Activated T-cell treated with anti-CD3 and anti-CD28 coated beads, Interleukin-2, amount 50 U/mL, for 72 hours (primary cell): ENCODE results near the gene RABL2B. TPM values are rescaled to one million over a fixed set of nuclear protein-coding genes. Genes with fewer than 3 reads are reported as not detected.
"Not testable (repeated sequence)": the region's sequence is repeated elsewhere in the genome, so short reads cannot be mapped to it uniquely, and the experiment has no call there.

ENCODE experiments used
- ATAC-seq, 2 donors: fragments of 150-1000 bp; cut with Tn5 transposase; replicated peaks in 1 of 2; 2 replicates each; pipeline ENCODE4 v1.10.0; 2021; ENCODE audit warnings: moderate library complexity in 2 of 2, mild to moderate bottlenecking in 1 of 2
- DNase-seq, 2 donors: peaks; one replicate each; pipeline ENCODE4 v3.0.0; 2021 to 2022; ENCODE audit warnings: mixed read lengths in 1 of 2
- H3K27ac Mint-ChIP-seq: one replicate; pipeline ENCODE4 v1.8.0; 2022; ENCODE audit warnings: mild to moderate bottlenecking, moderate library complexity, mixed read lengths
- H3K27me3 Mint-ChIP-seq: one replicate; pipeline ENCODE4 v1.8.0; 2022; ENCODE audit warnings: low read depth, mixed read lengths
- H3K36me3 Mint-ChIP-seq, 2 donors: one replicate each; pipeline ENCODE4 v1.8.0; 2022; ENCODE audit warnings: mixed read lengths in 2 of 2, mild to moderate bottlenecking in 1 of 2; ENCODE audit not compliant: insufficient read depth in 2 of 2
- H3K4me1 Mint-ChIP-seq: one replicate; pipeline ENCODE4 v1.8.0; 2022; ENCODE audit warnings: low read depth, mixed read lengths
- H3K4me3 Mint-ChIP-seq, 2 donors: one replicate each; pipeline ENCODE4 v1.8.0; 2022; ENCODE audit warnings: mild to moderate bottlenecking in 2 of 2, mixed read lengths in 2 of 2, moderate library complexity in 2 of 2
- H3K9me3 Mint-ChIP-seq, 2 donors: one replicate each; pipeline ENCODE4 v1.8.0; 2022; ENCODE audit warnings: mixed read lengths in 2 of 2
- total RNA-seq, 2 donors: library from RNA; stranded (reverse); gene quantifications; one replicate each; pipeline ENCODE4 v1.2.3, GENCODE V29; 2022

Gene RABL2B
- total RNA-seq, 2 donors from 2014 or later = 26.6 to 29.4 TPM

DNA sequence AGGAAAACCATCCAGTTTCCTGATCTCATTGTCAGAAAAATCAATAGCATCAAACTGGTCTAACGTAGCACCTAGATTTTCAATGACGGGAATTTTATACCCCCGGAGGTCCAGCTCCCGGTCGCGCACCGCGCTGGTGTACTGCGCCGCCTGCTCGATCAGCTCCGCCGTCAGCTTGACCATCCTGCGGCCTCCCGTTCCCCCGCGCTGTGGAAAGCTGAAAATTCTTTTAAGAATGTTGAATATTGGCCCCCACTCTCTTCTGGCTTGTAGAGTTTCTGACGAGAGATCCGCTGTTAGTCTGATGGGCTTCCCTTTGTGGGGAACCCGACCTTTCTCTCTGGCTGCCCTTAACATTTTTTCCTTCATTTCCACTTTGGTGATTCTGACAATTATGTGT lies 28.2 kb downstream of the RABL2B start:
- H3K4me1 Mint-ChIP-seq = peaks cover 19% of the 10 kb centered on the region
- not testable (repeated sequence) for H3K9me3 Mint-ChIP-seq, ATAC-seq, H3K36me3 Mint-ChIP-seq, H3K27ac Mint-ChIP-seq, H3K27me3 Mint-ChIP-seq, DNase-seq
- H3K4me3 Mint-ChIP-seq = peak overlapping the region in 1 of 2 donors; percentile 20

DNA sequence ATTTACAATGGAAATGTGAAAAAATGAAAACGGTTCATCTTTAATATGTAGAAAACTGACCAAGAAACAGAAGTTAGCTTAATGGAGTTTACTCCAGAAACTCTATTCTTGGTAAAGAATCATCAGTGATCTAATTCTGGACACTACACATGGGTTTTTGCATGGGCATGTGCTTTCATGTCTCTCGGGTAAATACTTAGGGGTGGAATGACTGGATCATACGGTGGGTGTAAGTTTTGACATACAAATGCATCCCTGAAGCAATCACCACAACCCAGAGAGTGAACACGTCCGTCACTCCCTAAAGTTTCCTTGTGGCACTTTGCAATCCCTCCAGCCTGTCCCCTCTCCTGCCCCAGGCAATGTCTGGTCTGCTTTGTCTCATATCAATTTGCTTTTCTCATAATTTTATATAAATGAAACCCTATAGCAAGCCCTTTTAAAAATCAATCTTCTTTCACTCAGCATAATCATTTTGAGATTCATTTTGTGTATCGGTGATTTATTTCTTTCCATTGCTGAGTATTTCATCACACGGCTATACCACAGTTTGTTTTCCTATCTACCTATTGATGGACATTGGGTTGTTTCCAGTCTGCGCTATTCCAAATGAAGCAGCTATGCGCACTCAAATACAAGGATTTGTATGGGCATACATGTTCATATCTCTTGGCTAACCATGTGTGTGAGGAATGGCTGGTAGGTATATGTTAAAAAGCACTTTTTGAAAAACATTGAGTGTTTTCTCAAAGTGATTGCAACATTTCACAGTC lies 33.9 kb downstream of the RABL2B start:
- H3K36me3 Mint-ChIP-seq, DNase-seq, H3K27ac Mint-ChIP-seq, H3K4me3 Mint-ChIP-seq, H3K27me3 Mint-ChIP-seq, H3K9me3 Mint-ChIP-seq, ATAC-seq, H3K4me1 Mint-ChIP-seq: not testable (repeated sequence)

DNA sequence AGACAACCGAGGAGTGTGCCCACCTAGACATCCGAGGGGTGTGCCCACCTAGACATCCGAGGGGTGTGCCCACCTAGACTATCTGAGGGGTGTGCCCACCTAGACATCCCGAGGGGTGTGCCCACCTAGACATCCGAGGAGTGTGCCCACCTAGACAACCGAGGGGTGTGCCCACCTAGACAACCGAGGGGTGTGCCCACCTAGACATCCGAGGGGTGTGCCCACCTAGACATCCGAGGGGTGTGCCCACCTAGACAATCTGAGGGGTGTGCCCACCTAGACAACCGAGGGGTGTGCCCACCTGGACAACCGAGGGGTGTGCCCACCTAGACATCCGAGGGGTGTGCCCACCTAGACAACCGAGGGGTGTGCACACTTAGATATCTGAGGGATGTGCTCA lies 34.8 kb downstream of the RABL2B start:
- H3K27me3 Mint-ChIP-seq, H3K4me1 Mint-ChIP-seq, ATAC-seq, H3K27ac Mint-ChIP-seq, H3K36me3 Mint-ChIP-seq, H3K9me3 Mint-ChIP-seq, DNase-seq, H3K4me3 Mint-ChIP-seq: not testable (repeated sequence)

DNA sequence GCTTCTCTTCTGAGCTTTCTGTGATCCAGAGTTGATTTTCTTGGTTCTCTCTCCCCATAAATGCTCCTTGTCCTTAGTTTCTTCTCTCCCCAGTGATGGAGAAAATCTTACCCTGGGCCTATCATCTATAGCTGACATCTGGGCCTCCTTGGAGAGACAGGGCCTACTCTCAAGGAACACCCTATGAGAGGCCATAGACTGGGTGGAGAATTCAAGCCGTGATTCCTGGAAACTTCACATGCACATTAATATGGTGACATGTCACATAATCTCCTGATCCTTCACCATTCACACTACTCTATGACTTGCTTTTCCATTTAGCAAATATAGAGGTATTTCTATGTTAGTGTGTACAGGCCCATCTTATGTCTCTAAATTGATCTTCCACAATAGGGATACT lies 35.9 kb downstream of the RABL2B start:
- not testable (repeated sequence) for H3K27me3 Mint-ChIP-seq, DNase-seq, H3K4me1 Mint-ChIP-seq, H3K4me3 Mint-ChIP-seq, H3K36me3 Mint-ChIP-seq, ATAC-seq, H3K9me3 Mint-ChIP-seq, H3K27ac Mint-ChIP-seq

DNA sequence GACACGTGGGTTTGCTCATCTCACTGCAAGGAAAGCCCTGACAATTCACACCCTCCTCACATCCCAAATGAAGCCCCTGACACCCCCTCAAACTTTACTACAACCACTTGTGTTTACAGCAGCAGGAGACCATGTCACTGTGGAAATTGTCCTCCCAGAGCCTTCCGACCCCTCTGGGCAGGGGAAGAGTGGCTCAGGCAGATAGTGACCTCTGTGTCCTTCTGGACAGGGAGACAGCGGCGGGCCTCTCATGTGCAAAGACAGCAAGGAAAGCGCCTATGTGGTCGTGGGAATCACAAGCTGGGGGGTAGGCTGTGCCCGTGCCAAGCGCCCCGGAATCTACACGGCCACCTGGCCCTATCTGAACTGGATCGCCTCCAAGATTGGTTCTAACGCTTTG lies 39.0 kb downstream of the RABL2B start:
- not testable (repeated sequence) for ATAC-seq, H3K27ac Mint-ChIP-seq, H3K4me3 Mint-ChIP-seq, H3K9me3 Mint-ChIP-seq, DNase-seq, H3K4me1 Mint-ChIP-seq, H3K27me3 Mint-ChIP-seq, H3K36me3 Mint-ChIP-seq

DNA sequence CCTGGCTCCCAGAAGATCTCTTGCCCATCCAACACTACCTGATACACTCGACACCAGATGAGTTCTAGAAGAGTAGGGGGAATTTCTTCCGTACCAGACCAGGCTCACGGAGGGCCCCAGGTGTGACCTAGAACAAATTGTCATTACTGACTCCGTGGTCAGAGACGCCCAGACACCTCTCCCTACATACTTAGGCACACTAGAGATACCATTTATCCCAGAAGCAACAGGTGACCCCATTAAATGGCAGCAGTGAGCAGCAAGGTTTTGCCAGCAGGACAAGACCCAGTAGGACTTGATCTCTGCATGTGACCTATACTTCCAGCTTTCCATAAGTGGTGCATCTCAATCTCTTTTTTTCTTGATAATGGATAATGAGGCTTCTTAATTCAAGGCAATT lies 42.7 kb downstream of the RABL2B start:
- H3K27me3 Mint-ChIP-seq, ATAC-seq, H3K4me3 Mint-ChIP-seq, H3K27ac Mint-ChIP-seq, H3K36me3 Mint-ChIP-seq, H3K9me3 Mint-ChIP-seq, H3K4me1 Mint-ChIP-seq, DNase-seq: not testable (repeated sequence)

DNA sequence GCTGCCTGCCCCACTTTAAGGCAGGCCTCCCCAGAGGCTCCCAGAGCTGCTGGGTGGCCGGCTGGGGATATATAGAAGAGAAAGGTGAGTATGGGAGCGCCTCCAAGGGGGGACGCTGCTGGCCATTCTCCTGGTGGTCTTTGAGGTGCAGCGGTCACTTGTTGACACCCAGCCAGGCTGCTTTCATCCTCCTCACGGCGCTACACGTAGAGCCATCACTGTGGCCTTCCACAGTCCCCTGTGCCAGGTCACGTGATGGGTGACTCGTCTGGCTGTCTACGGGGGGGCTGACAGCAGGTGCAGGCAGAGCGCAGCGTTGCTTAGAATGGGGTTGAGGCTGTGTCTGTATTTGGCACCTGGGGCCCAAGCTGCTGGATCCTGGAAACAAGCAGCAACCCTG lies 43.5 kb downstream of the RABL2B start:
- Mint-ChIP-seq H3K4me3 (no peak overlapping the region), H3K27me3 (no peaks in the 10 kb centered on the region), H3K27ac (no peak overlapping the region), H3K4me1 (no peaks in the 10 kb centered on the region), H3K9me3 (no peaks in the 10 kb centered on the region), H3K36me3 (no peaks in the 10 kb centered on the region)
- DNase-seq = no peak
- no peak for ATAC-seq

DNA sequence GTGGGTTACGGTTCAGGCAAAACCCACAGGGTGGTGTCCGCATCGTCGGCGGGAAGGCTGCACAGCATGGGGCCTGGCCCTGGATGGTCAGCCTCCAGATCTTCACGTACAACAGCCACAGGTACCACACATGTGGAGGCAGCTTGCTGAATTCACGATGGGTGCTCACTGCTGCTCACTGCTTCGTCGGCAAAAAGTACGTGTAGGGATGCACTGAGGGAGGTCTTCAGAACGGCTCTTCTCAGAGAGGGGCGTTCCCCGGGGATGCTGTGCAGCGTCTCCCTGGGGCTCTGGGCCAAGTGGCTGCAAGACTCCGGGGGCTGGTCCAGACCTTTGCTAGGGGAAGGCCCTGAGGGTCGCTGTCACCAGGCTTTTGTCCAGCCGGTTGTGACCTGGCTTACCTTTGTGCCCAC lies 44.2 kb downstream of the RABL2B start:
- H3K27ac Mint-ChIP-seq = no peak overlapping the region
- DNase-seq (no peak), ATAC-seq (no peak)
- no peaks in the 10 kb centered on the region for H3K9me3 Mint-ChIP-seq
- no peak overlapping the region for H3K4me3 Mint-ChIP-seq
- H3K36me3 Mint-ChIP-seq = no peaks in the 10 kb centered on the region
- H3K27me3 Mint-ChIP-seq = no peaks in the 10 kb centered on the region
- H3K4me1 Mint-ChIP-seq = no peaks in the 10 kb centered on the region

DNA sequence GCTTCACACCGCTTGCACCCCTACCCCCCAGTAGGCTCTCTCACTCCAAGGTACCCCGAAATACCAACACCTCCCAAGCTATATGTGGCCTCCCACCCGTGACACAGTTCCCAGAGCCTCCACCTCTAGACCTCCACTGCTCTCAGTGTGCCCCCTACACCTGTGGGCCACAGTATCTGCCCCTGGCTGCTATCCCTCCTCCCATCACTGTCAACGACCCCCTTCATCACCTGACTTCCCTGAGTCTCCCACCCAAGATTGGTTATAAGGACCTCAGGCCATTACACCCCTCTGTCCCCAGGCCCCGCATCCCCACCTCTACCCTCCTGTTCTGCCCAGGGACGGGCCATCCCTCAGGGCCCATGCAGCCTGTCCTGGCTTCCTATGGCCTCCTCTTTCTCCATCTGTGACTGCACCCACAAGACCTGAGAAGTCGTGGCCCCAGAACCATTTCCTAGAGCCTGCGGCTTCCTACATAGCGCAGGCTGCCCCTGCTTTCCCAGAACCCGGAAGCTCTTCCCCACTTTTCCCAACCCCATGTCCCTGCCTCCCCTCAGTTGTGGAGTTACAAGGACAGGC lies 44.7 kb downstream of the RABL2B start:
- Mint-ChIP-seq H3K4me1 (no peaks in the 10 kb centered on the region), H3K36me3 (no peaks in the 10 kb centered on the region), H3K4me3 (no peak overlapping the region), H3K27ac (no peak overlapping the region), H3K9me3 (no peaks in the 10 kb centered on the region), H3K27me3 (no peaks in the 10 kb centered on the region)
- DNase-seq = no peak
- ATAC-seq = no peak

DNA sequence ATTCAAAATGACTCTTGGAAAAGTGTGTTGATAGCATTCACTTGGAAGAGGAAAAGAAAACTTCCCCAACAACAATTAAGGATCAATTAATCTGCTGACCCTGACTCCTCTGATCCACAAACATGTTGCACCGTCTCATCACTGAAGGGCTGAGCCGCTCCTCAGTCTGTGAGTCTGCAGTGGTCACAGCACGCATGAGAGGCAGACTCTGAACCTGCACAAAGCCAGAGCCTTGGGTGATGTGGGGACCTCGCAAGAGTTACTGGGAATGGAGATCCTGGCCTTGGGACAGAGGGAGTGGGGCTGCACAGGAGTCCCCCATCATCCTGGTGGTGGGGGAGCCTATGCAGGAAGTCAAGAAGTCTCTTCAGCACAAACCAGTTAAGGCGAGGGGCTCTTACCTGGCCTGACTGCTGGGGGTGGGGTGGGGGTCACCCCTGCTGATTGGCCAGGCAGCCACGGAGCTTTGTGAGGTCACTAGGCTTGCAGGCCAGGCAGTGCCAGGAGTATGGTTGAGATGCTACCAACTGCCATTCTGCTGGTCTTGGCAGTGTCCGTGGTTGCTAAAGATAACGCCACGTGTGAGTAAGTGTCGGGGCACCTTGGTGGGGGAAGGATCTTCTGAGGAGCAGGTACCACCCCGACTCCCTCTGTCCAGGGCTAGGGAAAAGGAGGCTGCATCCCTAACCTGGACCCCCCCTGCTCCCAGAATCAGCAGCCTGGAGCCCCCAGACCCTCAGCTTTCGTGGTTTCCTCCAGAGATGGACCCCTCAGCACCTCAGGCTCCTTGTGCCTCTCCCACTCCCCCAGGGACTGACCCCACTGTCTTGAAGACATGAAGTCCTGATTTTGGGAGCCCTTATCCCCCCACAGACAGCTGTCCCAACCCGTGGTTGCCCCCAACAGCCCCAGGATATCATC lies 45.4 kb downstream of the RABL2B start, which contains the start of gene ACR:
ACR (plus strand) TSS at position 477 of the 921 bp plus-strand sequence; CDS start at position 509, 32 bp downstream.
- Mint-ChIP-seq H3K4me1 (no peaks in the 10 kb centered on the region), H3K36me3 (no peaks in the 10 kb centered on the region)

DNA sequence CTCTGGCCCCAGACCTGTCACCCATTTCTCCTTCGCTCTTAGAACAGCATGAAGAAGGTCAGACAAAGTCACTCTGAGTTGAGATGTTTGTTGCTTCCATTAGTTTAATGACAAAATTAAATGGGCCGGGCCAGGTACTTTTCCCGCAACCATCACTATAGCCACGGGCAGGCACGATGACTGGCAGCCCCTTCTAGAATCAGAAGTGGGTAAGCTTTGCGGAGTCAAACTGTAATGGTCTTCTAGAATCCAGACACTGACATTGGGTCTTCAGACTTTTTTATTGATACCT lies 47.8 kb downstream of the RABL2B start:
- H3K27me3 Mint-ChIP-seq = no peaks in the 10 kb centered on the region
- no peak overlapping the region for H3K27ac Mint-ChIP-seq
- no peaks in the 10 kb centered on the region for H3K9me3 Mint-ChIP-seq
- H3K36me3 Mint-ChIP-seq = no peaks in the 10 kb centered on the region
- DNase-seq = no peak
- no peak for ATAC-seq
- H3K4me1 Mint-ChIP-seq = no peaks in the 10 kb centered on the region
- H3K4me3 Mint-ChIP-seq = no peak overlapping the region

More for the DNA sequence above, 45.4 kb downstream of the RABL2B start, which contains the start of gene ACR:
- Mint-ChIP-seq H3K27me3 (no peaks in the 10 kb centered on the region), H3K9me3 (no peaks in the 10 kb centered on the region), H3K27ac (no peak within 1 kb of the TSS), H3K4me3 (no peak within 1 kb of the TSS)
- DNase-seq = no peak
- ATAC-seq = no peak

DNA sequence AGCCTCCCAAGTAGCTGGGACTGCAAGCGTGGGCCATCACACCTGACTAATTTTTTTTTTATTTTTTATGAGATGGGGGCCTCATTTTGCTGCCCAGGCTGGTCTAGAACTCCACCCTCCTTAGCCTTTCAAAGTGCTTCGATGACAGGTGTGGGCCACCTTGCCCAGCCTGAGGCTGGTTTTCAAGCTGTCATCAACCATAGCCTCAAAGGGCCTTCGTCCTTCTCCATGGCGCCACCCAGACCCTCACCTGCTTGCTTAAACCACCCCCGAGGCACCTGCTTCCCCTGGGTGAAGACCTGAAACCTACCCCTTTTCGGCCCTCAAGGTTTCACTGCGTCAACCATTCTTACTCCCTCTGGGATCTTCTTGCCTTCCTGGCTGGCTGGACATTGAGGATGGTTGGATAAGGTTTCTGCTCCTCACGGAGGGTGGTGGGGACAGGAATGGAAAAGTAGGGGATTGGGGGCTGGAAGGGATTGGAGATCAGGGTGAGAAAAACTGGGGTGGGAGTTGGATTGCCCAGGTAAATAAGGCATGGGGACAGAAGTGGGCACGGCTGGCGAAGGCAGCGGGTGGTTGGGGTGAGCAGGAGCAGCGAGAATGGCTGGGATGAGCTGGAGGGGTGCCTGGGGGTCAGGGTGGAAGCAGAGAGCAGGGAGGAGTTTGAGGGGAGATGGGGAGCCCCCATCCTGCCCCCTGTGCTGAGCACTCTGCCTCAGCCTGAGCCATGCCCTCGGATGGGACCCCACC lies 48.3 kb downstream of the RABL2B start:
- H3K9me3 Mint-ChIP-seq = no peaks in the 10 kb centered on the region
- ATAC-seq (no peak), DNase-seq (no peak)
- H3K36me3 Mint-ChIP-seq = no peaks in the 10 kb centered on the region
- no peaks in the 10 kb centered on the region for H3K27me3 Mint-ChIP-seq
- H3K4me1 Mint-ChIP-seq = no peaks in the 10 kb centered on the region
- H3K27ac Mint-ChIP-seq = no peak overlapping the region
- no peak overlapping the region for H3K4me3 Mint-ChIP-seq

DNA sequence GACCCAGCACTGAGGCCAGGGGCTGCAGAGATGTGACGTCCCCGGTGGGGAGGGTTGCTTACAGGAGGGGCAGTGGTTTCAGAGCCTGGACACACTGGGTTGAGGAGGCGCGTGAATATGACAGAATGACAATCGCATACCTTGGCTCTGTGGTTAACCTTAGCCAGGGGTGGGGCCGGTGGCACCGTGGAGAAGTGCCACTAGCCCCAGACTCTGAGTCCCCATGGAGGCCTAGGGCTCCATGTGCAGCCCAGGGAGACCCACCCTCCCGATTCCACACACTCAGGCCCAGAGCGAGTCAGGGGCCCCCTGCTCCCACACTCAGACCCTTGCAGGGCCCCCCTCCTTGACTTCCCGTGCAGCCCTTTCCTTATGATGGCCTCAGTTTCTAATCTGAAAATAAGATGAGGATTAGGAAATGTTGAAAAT lies 49.1 kb downstream of the RABL2B start:
- H3K27me3 Mint-ChIP-seq = no peaks in the 10 kb centered on the region
- DNase-seq = no peak

More for the DNA sequence above, 49.1 kb downstream of the RABL2B start:
- H3K9me3 Mint-ChIP-seq = no peaks in the 10 kb centered on the region
- H3K36me3 Mint-ChIP-seq = no peaks in the 10 kb centered on the region
- no peak overlapping the region for H3K4me3 Mint-ChIP-seq
- no peak overlapping the region for H3K27ac Mint-ChIP-seq
- H3K4me1 Mint-ChIP-seq = no peaks in the 10 kb centered on the region
- no peak for ATAC-seq
